Activated T-cell treated with anti-CD3 and anti-CD28 coated beads, Interleukin-2, amount 50 U/mL, for 72 hours (primary cell): ENCODE measurements around the gene MAGEA10. TPM values are rescaled to one million over a fixed set of nuclear protein-coding genes. Genes with fewer than 3 reads are reported as not detected.
"Not testable (repeated sequence)": the region's sequence is repeated elsewhere in the genome, so short reads cannot be mapped to it uniquely, and the experiment has no call there.

Experiments
- ATAC-seq, 2 donors: fragments of 150-1000 bp; cut with Tn5 transposase; replicated peaks in 1 of 2; 2 replicates each; pipeline ENCODE4 v1.10.0; 2021; ENCODE audit warnings: moderate library complexity in 2 of 2, mild to moderate bottlenecking in 1 of 2
- DNase-seq, 2 donors: peaks; one replicate each; pipeline ENCODE4 v3.0.0; 2021 to 2022; ENCODE audit warnings: mixed read lengths in 1 of 2
- H3K27ac Mint-ChIP-seq: one replicate; pipeline ENCODE4 v1.8.0; 2022; ENCODE audit warnings: mild to moderate bottlenecking, moderate library complexity, mixed read lengths
- H3K27me3 Mint-ChIP-seq: one replicate; pipeline ENCODE4 v1.8.0; 2022; ENCODE audit warnings: low read depth, mixed read lengths
- H3K36me3 Mint-ChIP-seq, 2 donors: one replicate each; pipeline ENCODE4 v1.8.0; 2022; ENCODE audit warnings: mixed read lengths in 2 of 2, mild to moderate bottlenecking in 1 of 2; ENCODE audit not compliant: insufficient read depth in 2 of 2
- H3K4me1 Mint-ChIP-seq: one replicate; pipeline ENCODE4 v1.8.0; 2022; ENCODE audit warnings: low read depth, mixed read lengths
- H3K4me3 Mint-ChIP-seq, 2 donors: one replicate each; pipeline ENCODE4 v1.8.0; 2022; ENCODE audit warnings: mild to moderate bottlenecking in 2 of 2, mixed read lengths in 2 of 2, moderate library complexity in 2 of 2
- H3K9me3 Mint-ChIP-seq, 2 donors: one replicate each; pipeline ENCODE4 v1.8.0; 2022; ENCODE audit warnings: mixed read lengths in 2 of 2
- total RNA-seq, 2 donors: library from RNA; stranded (reverse); gene quantifications; one replicate each; pipeline ENCODE4 v1.2.3, GENCODE V29; 2022

Gene MAGEA10
- total RNA-seq = not detected

DNA sequence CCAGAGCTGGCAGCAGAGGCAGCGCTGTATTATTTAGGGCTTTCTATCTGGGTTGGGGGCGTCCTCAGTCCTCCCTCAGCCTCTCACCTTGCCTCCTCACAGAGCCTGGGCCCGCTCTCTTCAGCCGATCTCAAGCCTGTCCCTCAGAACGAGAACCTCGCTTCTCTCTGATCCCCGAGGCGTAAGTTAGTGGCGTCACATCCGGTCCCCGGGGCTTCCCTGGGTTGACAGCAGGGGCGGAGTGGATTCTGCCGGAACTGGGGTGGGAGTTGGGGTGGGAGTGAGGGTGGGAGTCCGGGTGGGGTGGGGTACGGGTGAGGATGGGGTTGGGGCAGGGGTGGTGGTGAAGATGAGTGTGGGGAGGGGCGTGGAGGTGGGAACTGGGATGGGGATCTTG lies at the start of gene MAGEA10:
Gene MAGEA10 (minus strand): TSS at position 190 of the 397 bp plus-strand sequence. CDS start 2,957 bp downstream, outside the sequence.
- Mint-ChIP-seq H3K27ac (no peak within 1 kb of the TSS), H3K27me3 (peaks cover 15% of the 10 kb centered on the region), H3K4me3 (no peak within 1 kb of the TSS), H3K4me1 (no peaks in the 10 kb centered on the region), H3K9me3 (no peaks in the 10 kb centered on the region), H3K36me3 (no peaks in the 10 kb centered on the region)
- DNase-seq = no peak
- ATAC-seq = no peak

DNA sequence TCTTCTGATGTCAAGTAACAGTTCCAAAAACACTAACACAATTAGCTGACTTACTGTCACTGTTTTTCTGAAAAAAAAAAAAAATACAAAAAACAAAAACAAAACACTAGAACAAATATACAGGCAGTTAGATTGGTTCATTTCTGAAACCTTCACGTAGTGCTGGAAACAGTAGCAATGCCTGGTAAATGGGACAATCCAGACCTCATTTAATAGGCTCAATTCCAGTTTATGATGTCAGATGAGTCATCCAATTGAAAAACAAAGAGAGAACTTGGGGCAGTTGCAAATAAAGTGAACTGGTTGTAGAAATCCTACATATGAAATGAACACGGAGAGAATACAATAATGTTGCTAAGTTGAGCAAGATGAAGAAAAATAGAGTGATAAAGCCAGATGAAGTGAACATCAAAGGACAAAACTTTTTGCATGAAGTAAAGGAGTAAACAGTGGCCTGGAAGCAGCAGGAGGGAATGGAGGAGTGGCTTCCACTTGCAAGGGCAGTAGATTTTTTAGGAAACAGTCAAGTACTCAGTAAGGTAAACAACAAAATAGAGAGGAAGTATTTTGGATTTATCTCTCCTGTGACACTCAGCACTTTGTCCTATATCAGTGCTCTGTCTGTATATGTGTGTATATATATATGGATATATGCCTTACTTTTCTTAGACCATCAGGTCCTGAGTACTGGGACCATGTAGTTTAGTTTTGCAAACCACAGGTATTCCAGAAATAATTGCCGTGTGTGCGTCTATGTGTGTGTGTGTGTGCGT lies 39.3 kb upstream of the MAGEA10 start:
- Mint-ChIP-seq H3K9me3 (peaks cover 0 to 2% of the 10 kb centered on the region in 2 donors), H3K27ac (no peak overlapping the region), H3K27me3 (peaks cover 6% of the 10 kb centered on the region), H3K4me3 (no peak overlapping the region), H3K36me3 (no peaks in the 10 kb centered on the region), H3K4me1 (no peaks in the 10 kb centered on the region)
- ATAC-seq = no peak
- no peak for DNase-seq

DNA sequence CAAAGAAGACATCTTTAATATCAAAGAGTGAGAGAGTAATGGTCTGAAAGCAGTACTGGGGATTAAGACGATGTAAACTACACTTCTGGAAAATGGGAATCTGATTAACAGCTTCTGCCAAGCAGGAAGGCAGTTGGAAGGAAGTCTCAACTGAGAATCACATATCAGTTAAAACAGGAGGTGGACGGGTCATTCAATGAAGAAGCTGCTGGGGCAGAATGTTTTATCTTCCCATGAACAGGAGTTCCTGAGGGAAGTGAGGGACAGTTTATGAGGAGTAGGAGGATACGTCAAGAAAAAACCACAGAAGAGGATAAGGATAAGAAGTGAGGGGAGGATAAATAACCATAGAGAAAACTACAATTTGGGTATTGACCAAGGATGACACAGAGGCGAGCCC lies 38.7 kb upstream of the MAGEA10 start:
- H3K27me3 Mint-ChIP-seq = peaks cover 6% of the 10 kb centered on the region
- H3K9me3 Mint-ChIP-seq = peaks cover 0 to 2% of the 10 kb centered on the region in 2 donors
- no peaks in the 10 kb centered on the region for H3K36me3 Mint-ChIP-seq

DNA sequence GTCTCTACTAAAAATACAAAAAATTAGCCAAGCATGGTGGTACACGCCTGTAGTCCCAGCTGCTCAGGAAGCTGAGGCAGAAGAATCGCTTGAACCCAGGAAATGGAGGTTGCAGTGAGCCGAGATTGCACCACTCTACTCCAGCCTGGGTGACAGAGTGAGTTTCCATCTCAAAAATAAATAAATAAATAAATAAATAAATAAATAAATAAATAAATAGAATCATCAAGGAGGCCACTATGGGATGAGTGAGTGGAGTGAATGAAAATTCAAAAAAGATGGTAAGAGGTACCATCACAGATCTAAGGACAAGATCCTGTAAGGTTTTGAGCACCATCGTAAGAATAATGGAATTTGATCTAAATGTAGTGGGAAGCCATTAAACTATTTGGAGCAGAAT lies 37.5 kb upstream of the MAGEA10 start:
- not testable (repeated sequence) for H3K9me3 Mint-ChIP-seq, H3K27ac Mint-ChIP-seq, ATAC-seq, H3K4me3 Mint-ChIP-seq, H3K27me3 Mint-ChIP-seq, H3K4me1 Mint-ChIP-seq, DNase-seq, H3K36me3 Mint-ChIP-seq

More for the DNA sequence above, 38.7 kb upstream of the MAGEA10 start:
- H3K27ac Mint-ChIP-seq = no peak overlapping the region
- DNase-seq = no peak
- H3K4me1 Mint-ChIP-seq = no peaks in the 10 kb centered on the region
- H3K4me3 Mint-ChIP-seq = no peak overlapping the region
- ATAC-seq = no peak

DNA sequence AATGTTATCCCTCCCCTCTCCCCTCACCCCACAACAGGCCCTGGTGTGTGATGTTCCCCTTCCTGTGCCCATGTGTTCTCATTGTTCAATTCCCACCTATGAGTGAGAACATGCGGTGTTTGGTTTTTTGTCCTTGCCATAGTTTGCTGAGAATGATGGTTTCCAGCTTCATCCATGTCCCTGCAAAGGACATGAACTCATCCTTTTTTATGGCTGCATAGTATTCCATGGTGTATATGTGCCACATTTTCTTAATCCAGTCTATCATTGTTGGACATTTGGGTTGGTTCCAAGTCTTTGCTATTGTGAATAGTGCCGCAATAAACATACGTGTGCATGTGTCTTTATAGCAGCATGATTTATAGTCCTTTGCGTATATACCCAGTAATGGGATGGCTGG lies 35.5 kb upstream of the MAGEA10 start:
- ATAC-seq, H3K9me3 Mint-ChIP-seq, DNase-seq, H3K27ac Mint-ChIP-seq, H3K27me3 Mint-ChIP-seq, H3K36me3 Mint-ChIP-seq, H3K4me1 Mint-ChIP-seq, H3K4me3 Mint-ChIP-seq: not testable (repeated sequence)

DNA sequence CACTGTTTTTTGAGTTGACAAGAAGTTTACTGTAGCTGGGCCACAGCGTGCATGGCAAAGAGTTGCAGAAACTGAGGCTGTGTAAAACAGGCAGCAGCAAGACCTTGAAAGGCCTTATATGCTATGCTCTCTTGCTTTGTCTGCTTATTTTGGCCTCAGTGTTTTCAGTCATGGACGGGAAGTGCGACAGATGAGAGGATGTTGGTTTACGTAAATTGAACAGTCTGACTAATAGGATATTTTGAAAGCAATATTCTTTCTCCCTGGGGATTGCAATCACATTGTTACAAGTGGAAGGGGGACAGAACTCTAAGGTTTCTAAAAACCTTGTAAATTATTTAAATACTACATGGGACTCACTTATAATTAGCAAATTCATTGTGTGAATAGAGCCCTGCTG lies 32.2 kb upstream of the MAGEA10 start:
- Mint-ChIP-seq H3K4me3 (no peak overlapping the region), H3K36me3 (no peaks in the 10 kb centered on the region), H3K27ac (no peak overlapping the region), H3K4me1 (no peaks in the 10 kb centered on the region), H3K27me3 (no peaks in the 10 kb centered on the region), H3K9me3 (no peaks in the 10 kb centered on the region)
- ATAC-seq (no peak), DNase-seq (no peak)

DNA sequence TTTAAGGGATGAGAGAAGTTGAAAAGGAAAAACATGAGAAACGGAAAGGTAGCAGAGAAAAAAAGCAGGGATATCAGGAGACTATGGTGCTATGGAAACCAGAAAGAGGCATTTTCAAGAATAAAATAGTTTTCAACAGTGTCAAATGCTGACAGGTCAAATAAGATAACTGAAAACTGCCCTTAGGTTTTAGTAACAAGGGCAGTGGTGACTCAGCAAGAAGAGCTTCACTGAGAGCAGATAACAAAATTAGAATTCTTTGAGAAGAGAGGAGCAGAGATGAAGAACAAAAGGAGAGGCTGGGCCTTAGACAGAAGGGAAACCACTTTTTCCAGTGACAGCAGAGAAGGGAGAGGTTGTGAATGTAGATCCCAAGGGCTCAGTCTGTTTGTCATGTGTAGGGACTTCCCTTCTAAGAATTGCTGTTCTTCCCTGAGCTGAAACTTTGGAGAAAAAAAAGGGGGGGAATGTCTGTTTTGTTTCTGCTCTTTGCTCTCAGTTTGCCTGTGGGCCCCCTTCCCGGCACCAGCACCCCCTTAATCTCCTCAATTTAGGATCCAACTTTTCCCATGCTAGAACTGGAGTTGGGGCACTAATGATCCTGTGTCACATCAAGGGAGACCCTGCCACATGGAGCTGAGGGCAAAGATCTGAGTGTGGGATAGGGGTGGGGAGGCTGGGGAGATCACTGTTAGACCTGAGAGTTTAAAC lies 26.8 kb upstream of the MAGEA10 start:
- peaks cover 3 to 5% of the 10 kb centered on the region in 2 donors for H3K9me3 Mint-ChIP-seq
- no peak for DNase-seq

DNA sequence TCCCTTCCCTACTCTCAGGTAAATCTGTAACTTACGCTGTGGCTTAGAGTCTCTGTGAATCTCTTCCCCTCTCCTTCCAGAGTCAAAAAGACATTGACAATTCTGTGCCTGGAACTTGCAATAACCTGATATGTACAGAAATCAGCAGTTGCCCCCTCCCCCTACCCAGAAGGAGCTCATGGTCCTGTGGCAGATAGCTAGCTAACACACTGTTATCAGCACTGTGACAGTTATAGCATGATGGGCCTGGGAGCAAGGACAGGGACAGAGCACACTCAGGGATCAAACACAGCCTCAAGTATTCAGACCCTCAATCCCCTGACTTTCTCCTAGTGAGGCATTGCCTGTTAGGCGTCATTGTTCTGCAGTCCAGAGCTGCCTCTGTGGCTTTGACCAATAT lies 18.7 kb upstream of the MAGEA10 start:
- H3K36me3 Mint-ChIP-seq = no peaks in the 10 kb centered on the region
- H3K27ac Mint-ChIP-seq = no peak overlapping the region
- H3K27me3 Mint-ChIP-seq = peaks cover 27% of the 10 kb centered on the region
- ATAC-seq = no peak
- H3K4me1 Mint-ChIP-seq = no peaks in the 10 kb centered on the region
- no peak for DNase-seq
- no peaks in the 10 kb centered on the region for H3K9me3 Mint-ChIP-seq
- H3K4me3 Mint-ChIP-seq = no peak overlapping the region

More for the DNA sequence above, 26.8 kb upstream of the MAGEA10 start:
- Mint-ChIP-seq H3K36me3 (no peaks in the 10 kb centered on the region), H3K4me1 (no peaks in the 10 kb centered on the region), H3K4me3 (no peak overlapping the region), H3K27me3 (peaks cover 7% of the 10 kb centered on the region), H3K27ac (no peak overlapping the region)
- no peak for ATAC-seq

DNA sequence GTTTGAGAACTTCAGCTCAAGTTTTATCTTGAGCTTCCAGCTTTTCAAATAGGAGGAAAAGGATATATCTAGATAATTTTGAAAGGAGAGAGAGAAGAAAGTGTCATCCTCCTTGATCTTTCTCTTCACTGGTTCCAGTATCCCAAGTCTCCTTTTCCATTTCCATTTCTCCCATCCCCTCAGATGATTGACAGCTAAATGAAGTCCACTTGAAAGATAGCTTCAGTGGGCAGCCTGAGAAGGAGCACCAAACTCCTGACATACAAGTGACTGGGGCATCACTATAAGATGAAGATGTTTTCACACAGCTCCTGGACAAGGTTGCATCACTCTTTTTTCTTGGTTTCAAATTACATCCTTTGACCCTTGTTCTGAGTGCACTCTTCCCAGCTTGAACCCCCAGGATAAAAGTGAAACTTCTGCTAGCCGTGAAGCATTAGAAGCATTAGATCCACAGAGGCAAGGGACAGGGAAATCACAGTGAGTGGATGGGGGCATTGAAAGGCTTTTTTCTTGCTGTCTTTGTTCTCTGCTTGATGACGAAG lies 17.5 kb upstream of the MAGEA10 start:
- H3K4me1 Mint-ChIP-seq = no peaks in the 10 kb centered on the region
- no peaks in the 10 kb centered on the region for H3K9me3 Mint-ChIP-seq
- H3K4me3 Mint-ChIP-seq = no peak overlapping the region
- H3K36me3 Mint-ChIP-seq = no peaks in the 10 kb centered on the region
- peaks cover 27% of the 10 kb centered on the region for H3K27me3 Mint-ChIP-seq
- no peak for ATAC-seq
- no peak overlapping the region for H3K27ac Mint-ChIP-seq
- no peak for DNase-seq

DNA sequence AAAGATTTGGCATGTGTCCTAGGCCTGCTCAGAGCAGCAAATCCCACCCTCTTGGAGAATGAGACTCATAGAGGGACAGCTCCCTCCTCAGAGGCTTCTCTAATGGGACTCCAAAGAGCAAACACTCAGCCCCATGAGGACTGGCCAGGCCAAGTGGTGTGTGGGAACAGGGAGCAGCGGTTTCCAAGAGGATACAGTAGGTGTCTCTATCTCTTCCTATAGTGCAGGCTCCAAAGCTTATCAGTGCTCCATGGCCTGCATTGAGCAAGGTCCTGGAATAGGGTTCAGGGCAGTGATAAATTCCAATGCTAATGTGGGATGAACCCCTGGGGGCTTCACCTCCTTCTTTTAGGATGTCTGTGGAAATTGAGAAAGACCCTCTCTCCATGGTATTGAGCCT lies 15.7 kb upstream of the MAGEA10 start:
- H3K36me3 Mint-ChIP-seq = no peaks in the 10 kb centered on the region
- DNase-seq = no peak

DNA sequence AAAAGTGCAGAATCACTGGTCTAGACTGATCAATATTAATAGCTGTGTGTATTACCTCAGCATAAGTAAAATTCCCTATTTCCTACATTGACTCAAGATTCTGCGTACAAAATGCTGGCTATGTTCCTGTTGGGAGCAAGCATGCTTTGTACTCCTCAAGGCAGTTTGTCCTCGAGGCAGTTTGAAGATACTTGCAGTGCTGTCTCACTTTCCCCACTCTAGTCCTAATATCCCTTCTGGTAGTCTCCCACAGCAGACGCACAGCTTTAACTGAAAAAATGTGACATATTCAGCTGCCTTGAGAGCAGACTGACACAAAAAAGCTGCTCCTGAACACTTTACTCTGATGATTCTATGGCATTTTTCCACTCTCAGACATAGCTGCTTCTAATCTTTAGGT lies 12.9 kb upstream of the MAGEA10 start:
- H3K27me3 Mint-ChIP-seq = peaks cover 43% of the 10 kb centered on the region
- H3K36me3 Mint-ChIP-seq = no peaks in the 10 kb centered on the region
- ATAC-seq (no peak), DNase-seq (no peak)
- no peak overlapping the region for H3K4me3 Mint-ChIP-seq
- no peaks in the 10 kb centered on the region for H3K4me1 Mint-ChIP-seq
- H3K9me3 Mint-ChIP-seq = no peaks in the 10 kb centered on the region
- H3K27ac Mint-ChIP-seq = no peak overlapping the region

More for the DNA sequence above, 15.7 kb upstream of the MAGEA10 start:
- Mint-ChIP-seq H3K9me3 (no peaks in the 10 kb centered on the region), H3K4me1 (no peaks in the 10 kb centered on the region), H3K4me3 (no peak overlapping the region), H3K27me3 (peaks cover 36% of the 10 kb centered on the region), H3K27ac (no peak overlapping the region)
- ATAC-seq = no peak

DNA sequence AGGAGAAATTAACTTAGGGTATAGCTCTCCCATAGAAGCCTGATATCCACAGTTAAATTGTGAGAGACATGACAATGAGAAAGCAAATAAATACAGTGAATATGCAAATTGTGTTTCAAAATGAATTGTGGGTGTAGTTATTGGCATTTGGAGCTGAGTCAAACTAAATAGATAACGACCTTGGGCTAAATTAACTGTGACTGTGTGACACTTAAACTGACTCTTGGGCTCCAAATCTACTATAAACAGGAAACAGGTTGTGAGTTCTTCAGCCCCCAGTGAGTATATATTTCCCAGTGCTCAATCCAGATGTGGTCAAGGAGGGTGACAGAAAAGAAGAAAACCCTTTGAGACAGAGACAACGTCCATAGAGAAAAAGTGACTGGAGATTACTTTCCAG lies 11.3 kb upstream of the MAGEA10 start:
- ATAC-seq (no peak), DNase-seq (no peak)
- Mint-ChIP-seq H3K27me3 (peaks cover 32% of the 10 kb centered on the region), H3K4me1 (no peaks in the 10 kb centered on the region), H3K9me3 (peaks cover 0 to 2% of the 10 kb centered on the region in 2 donors), H3K27ac (no peak overlapping the region), H3K4me3 (no peak overlapping the region), H3K36me3 (no peaks in the 10 kb centered on the region)

DNA sequence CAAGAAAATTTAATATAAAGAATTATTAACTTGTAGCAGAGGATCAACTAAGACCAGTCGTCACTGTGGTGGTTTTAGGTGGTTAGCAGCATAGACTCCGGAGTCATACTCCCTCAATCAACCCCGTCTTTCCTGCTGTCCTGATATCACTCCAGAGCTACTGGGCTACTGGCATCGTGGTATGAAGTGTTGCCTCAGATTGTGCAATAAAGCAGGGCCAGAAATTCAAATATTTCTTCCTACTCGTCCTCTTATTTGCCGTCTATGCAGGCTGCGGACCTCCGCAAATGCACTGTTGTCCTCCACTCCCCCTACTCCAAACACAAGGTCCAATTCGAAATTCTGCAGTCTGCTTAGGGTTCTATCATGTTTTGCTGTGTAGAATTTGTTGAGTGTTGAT lies 1.2 kb upstream of the MAGEA10 start:
- DNase-seq (no peak), ATAC-seq (no peak)
- Mint-ChIP-seq H3K36me3 (no peaks in the 10 kb centered on the region), H3K4me3 (no peak overlapping the region), H3K9me3 (no peaks in the 10 kb centered on the region), H3K27ac (no peak overlapping the region), H3K27me3 (peaks cover 9% of the 10 kb centered on the region), H3K4me1 (no peaks in the 10 kb centered on the region)
